IPS-11a (cell line): ENCODE data around the gene MRPL51.

Experiments
- H3K4me3 ChIP-seq: one replicate; pipeline ENCODE4 v1.5.1; 2013; ENCODE audit warnings: low read depth, low read length, control low read depth

Gene MRPL51

GRCh38 chr12:6462234-6462995 lies 30.6 kb downstream of the MRPL51 start:
- H3K4me3 ChIP-seq = no peak overlapping the region

DNA sequence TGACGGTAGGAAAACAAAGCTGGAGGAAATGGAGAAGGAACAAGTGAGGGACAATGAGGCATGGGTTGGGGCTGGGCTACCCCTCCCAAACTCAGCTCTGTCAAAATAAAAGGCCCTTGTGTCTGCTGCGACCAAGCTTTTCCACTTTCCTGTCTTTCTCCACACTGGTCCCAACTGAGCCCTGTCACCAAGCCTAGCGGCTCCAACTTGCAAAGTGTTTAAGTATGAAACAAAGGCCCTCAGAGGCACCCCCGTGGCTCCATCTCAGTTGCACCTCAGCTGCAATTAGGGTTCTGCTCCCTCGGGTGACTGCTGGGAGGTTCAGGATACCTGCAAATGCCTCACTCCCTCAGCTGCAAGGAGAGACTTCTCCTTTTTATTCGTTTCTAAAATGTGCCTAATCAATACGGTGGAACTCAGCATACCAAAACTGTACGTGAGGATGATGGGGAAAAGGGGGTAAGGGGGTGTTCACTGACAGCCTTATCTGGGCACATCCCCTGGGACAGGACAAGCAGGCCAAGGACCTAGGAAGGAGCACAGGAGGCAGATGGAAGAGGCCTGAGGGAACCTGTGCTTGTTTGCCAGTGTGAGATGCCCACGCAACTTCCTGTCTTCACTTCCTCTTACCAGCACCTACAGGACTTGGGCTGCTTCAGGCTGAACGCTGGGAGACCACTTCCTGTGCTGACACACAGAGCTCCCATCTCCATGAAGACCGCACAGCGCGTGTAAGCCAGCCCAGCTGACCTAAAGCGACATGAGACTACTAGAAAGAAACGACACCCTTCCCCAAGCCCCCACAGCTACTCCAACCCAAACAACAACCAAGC lies 31.4 kb downstream of the MRPL51 start:
- H3K4me3 ChIP-seq = no peak overlapping the region

- H3K4me3 ChIP-seq = no peak overlapping the region
These were observed 32.2 kb downstream of the MRPL51 start for GRCh38 chr12:6460751-6461371.

- H3K4me3 ChIP-seq = no peak overlapping the region
These were observed 34.1 kb downstream of the MRPL51 start for GRCh38 chr12:6459004-6459337.

GRCh38 chr12:6458281-6459003 lies 34.6 kb downstream of the MRPL51 start:
- no peak overlapping the region for H3K4me3 ChIP-seq

- H3K4me3 ChIP-seq = no peak overlapping the region
These were observed 35.7 kb downstream of the MRPL51 start for GRCh38 chr12:6457220-6457945.

GRCh38 chr12:6452944-6453630 lies 40.0 kb downstream of the MRPL51 start:
- H3K4me3 ChIP-seq = no peak overlapping the region

- H3K4me3 ChIP-seq = peak overlapping the region; percentile 4
These were observed 40.7 kb downstream of the MRPL51 start for GRCh38 chr12:6452245-6452943.

- peak within 1 kb of the TSS; percentile 4 for H3K4me3 ChIP-seq
These were observed 41.5 kb downstream of the MRPL51 start, which contains the start of gene TAPBPL for GRCh38 chr12:6451348-6452244. TAPBPL (plus strand) TSS chr12:6452042; CDS start chr12:6452249, 207 bp downstream.

- H3K4me3 ChIP-seq = no peak overlapping the region
These were observed 42.2 kb downstream of the MRPL51 start for GRCh38 chr12:6450869-6451347.

DNA sequence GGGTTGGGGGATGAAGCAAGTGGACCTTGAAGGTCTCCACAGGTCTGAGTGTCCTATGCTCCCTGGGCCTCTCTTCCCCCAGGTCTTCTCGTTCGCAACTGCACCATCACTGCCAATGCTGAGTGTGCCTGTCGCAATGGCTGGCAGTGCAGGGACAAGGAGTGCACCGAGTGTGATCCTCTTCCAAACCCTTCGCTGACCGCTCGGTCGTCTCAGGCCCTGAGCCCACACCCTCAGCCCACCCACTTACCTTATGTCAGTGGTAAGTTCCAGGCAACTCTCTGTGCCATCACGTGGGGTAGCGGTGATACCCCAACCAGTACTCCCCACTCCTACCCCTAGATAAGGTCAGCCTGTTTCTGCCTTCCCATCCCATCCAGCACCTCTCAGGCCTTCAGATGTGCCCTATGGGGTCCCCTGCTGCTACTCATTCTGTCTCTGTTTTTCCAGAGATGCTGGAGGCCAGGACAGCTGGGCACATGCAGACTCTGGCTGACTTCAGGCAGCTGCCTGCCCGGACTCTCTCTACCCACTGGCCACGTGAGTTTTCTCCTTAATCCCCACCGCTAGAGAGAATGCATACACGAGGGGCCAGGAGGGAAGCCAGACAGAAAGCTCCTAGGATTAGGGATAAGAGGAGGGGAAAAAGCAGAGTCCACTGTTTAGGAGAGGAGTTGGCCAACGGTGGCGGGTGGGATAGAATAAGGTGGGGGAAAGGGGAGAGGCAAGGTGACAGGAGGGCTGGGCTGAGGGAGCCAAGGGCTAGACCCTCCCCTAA lies 42.8 kb downstream of the MRPL51 start:
- no peak overlapping the region for H3K4me3 ChIP-seq

DNA sequence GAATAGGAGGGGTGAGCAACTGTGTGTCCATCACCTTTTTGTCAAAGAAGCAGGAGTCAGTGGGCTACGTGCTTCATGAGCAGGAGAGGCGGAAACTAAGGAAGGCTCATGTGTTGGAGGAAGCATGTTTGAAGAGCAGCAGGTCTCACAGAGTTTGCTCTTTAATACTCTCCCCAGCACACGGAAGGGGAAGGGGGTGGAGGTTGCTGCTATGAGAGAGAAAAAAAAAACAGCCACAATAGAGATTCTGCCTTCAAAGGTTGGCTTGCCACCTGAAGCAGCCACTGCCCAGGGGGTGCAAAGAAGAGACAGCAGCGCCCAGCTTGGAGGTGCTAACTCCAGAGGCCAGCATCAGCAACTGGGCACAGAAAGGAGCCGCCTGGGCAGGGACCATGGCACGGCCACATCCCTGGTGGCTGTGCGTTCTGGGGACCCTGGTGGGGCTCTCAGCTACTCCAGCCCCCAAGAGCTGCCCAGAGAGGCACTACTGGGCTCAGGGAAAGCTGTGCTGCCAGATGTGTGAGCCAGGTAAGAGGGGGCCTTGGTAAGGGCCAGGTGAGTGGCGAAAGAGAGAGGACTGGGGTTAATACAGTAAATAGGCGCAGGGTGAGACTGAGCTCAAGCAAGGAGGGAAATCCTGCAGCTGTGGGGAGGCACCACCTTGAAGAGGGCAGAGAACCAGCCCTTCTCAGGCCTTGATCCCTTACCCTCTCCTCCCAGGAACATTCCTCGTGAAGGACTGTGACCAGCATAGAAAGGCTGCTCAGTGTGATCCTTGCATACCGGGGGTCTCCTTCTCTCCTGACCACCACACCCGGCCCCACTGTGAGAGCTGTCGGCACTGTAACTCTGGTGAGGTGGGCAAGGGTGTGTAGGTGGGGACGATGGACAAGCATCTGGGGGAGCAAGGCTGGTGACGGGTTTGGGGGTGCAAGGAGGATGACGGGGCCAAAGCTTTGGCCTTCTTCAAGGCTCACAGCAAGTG lies 48.1 kb downstream of the MRPL51 start, which contains the start of gene CD27:
Gene CD27, plus strand, starts transcription at position 252 of the 985 bp plus-strand sequence. Its CDS starts 141 bp downstream, at position 393.
- no peak within 1 kb of the TSS for H3K4me3 ChIP-seq

GRCh38 chr12:6444031-6444430 lies 49.0 kb downstream of the MRPL51 start:
- H3K4me3 ChIP-seq = no peak overlapping the region

GRCh38 chr12:6443361-6443983 lies 49.6 kb downstream of the MRPL51 start:
- no peak overlapping the region for H3K4me3 ChIP-seq

DNA sequence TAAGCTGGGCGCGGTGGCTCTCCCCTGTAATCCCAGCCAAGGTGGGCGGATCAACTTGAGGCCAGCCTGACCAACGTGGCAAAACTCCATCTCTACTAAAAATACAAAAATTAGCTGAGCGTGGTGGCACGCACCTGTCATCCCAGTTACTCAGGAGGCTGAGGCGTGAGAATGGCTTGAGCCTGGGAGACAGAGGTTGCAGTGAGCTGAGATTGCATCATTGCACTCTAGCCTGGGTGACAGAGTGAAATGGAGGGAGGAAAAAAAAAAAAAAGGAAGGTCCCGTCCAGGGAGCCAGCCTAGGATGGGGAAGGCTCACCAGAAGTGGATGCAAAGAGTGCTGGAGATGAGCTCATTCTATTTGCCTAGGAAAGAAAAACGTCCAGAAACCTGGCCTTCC lies 50.2 kb downstream of the MRPL51 start:
- no peak overlapping the region for H3K4me3 ChIP-seq
